Stimulated activated CD8-positive, alpha-beta memory T cell treated with anti-CD3 and anti-CD28 coated beads, Interleukin-2, amount 100 ng/mL, for 48 hours (primary cell): ENCODE measurements around the gene TMBIM6.
A peak's percentile ranks its signal among the peaks of the same experiment; 100 is the strongest.
"Not testable (repeated sequence)": the region's sequence is repeated elsewhere in the genome, so short reads cannot be mapped to it uniquely, and the experiment has no call there.

Experiments
- DNase-seq, 2 donors: peaks; one replicate each; pipeline ENCODE4 v3.0.0-alpha.2; 2020; ENCODE audit warnings: low read depth in 2 of 2

Gene TMBIM6

GRCh38 chr12:49776858-49777257 is 35.5 kb downstream of the TMBIM6 start:
- no peak for DNase-seq

GRCh38 chr12:49777341-49777740 is 36.0 kb downstream of the TMBIM6 start:
- no peak for DNase-seq

GRCh38 chr12:49777800-49778748 is 36.7 kb downstream of the TMBIM6 start:
- peak; percentile 53 to 70 for DNase-seq

GRCh38 chr12:49779581-49779980 is 38.2 kb downstream of the TMBIM6 start:
- DNase-seq, result no peak

DNA sequence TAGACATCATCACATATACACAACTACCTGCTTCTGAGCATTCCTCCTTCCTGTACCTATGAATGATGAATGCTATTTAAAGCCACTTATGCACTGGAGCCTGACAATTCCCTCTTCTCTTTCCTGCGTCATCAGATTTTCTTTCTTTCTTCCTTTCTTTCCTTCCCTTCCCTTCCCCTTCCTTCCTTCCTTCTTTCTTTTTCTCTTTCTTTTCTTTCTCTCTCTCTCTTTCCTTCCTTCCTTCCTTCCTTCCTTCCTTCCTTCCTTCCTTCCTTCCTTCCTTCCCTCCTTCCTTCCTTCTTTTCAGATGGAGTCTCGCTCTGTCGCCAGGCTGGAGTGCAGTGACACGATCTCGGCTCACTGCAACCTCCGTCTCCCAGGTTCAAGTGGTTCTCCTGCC is 39.6 kb downstream of the TMBIM6 start:
- DNase-seq, result not testable (repeated sequence)

DNA sequence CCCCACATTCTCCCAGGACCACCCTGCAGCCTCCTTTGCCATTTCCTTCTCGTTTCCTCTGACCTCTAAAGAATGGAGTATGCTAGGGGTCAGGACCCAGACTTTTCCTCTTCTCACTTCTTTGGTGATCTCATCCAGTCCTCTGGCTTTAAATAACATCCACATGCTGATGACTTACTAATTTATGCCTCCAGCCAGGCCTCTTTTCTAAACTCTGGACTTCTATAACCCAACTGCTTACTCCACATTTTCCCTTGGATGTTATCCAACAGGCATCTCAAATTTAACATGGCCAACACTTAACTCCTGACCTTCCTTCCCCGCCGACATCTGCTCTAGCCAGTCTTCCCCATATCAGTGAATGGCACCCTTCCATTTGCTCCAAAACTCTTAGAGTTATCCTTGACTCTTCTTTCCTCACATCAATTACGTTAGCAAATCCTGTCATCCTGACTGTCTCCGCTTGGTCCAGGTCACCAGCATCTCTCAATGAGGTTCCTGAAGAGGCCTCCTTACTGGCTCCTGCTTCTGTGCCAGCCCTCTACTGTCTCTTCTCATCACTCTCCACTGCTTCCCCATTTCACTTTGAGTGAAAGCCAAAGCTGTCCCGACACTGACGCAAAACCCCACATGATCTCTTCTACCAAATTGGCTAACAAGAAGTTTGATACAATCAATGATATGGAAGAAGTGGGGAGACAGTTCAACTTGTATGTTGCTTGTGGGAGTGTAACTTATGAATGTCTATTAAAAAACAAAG is 42.7 kb downstream of the TMBIM6 start:
- DNase-seq, result no peak

DNA sequence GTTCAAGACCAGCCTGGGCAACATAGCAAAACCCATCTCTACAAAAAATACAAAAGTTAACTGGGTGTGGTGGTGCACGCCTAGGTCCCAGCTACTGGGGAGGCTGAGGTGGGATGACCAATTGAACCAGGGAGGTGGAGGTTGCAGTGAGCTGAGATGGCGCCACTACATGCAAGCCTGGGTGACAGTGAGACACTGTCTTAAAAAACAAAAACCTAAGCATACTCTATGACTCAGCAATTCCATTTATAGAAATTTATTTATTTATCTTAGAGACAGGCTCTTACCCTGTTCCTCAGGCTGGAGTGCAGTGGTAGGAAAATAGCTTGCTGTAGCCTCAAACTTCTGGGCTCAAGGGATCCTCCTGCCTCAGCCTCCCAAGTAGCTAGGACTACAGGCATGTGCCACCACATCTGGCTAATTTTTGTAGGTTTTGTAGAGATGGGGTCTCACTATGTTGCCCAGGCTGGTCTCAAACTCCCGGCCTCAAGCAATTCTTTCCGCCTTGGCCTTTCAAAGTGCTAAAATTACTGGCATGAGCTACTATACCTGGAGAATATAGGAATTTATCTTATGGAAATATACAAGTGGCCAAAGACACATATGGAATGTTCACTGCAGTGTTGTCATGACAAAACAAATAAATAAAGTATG is 43.5 kb downstream of the TMBIM6 start:
- DNase-seq, result no peak

- DNase-seq, result no peak
These were observed 46.3 kb downstream of the TMBIM6 start for GRCh38 chr12:49787672-49788071.

DNA sequence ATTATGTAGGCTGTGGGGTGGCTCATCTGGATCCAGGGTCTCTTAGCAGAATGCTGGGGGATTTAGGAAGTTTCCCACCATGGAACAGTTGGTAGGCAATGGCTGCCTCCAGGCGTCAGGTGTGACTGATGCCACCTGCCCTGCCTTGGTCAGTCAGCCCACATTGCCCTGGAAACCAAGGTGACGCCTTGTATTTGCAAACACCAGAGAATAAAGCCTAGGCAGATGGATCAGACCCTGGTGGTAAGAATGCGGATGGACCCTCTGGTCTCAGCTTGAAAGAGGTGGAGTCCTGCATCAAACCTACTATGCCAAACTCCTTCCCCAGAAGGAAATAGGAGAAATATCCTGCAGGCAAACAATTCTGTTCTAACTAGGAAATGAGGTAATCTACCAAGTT is 48.6 kb downstream of the TMBIM6 start:
- DNase-seq, result no peak

GRCh38 chr12:49790741-49791555 is 49.6 kb downstream of the TMBIM6 start:
- DNase-seq, result no peak

GRCh38 chr12:49791700-49792099 is 50.3 kb downstream of the TMBIM6 start:
- no peak for DNase-seq

DNA sequence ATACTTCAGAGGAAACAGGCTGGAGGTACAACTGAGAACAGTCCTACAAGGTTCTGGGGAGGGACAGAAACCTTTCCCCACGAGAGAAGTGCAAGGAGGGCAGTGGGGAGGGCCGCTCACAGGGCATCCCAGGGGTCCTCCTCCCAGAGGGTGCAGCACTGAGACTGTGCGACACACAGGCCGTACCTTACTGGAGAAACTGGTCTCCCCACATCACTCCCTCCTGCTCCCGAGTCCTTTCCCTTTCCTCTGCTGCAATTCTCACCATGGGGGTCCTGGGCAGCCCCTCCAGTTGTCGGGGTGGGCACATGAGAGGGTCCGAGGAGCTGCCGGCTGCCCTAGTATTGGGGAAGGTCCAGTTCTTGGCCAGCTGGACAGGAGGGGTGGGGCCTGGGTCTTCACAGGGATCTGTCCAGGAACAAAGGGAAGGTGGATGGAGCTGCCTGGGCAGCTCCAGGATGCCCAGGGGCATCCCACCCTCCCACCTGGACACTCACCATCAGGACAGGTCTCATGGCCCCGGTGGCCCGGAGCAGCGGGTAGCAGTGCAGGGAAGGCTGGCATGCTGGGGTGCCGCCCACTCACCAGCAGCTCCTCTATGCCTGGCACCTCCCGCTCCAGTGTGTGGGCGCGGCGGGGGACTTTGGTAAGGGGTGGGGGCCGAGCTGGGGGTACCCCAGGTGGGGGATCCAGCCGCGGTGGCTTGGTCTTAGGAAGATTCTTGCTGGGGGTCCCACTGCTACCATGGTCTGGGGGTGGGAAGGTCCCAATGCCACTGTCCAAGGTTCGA is 51.0 kb downstream of the TMBIM6 start:
- DNase-seq, result no peak

GRCh38 chr12:49792976-49793580 is 51.7 kb downstream of the TMBIM6 start:
- no peak for DNase-seq

DNA sequence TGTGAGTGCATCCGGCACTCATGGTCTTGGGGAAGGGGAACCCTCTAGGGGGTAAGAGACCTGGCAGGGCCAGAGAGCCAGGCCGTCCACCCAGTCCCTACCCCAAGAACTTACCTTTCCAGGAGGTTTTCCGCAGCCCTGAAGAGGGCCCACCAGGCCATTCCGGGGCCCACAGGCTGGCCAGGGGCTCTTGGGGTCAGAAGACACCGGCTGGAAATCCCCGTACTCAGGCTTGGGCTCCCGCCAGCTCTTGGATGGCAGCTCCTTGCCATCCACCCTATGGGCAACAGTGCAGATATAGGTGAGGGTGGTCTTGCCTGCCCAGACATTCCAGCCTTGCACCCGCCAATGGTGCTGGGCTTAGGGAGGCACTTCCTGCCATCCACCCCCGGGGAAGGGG is 52.3 kb downstream of the TMBIM6 start:
- no peak for DNase-seq

DNA sequence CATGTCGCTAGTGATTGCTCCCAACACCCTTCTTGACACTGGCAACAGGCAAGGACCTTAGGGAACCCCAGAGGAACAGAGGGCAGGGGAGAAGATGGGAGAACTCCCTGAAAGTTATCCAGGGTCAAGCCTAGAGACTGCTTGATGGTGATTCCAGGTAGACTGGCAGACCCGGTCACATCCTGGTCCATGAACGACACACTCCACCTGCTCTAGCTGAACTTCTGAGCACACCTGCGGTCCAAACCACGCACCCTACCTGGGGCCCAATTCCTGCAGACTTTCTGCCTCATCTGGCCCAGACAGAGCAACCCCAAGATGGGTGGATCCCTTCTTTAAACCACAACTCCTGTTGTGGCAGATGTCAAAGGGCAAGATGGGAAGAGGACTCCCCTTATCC is 52.7 kb downstream of the TMBIM6 start:
- no peak for DNase-seq

- no peak for DNase-seq
These were observed 53.7 kb downstream of the TMBIM6 start for GRCh38 chr12:49794811-49795653.

DNA sequence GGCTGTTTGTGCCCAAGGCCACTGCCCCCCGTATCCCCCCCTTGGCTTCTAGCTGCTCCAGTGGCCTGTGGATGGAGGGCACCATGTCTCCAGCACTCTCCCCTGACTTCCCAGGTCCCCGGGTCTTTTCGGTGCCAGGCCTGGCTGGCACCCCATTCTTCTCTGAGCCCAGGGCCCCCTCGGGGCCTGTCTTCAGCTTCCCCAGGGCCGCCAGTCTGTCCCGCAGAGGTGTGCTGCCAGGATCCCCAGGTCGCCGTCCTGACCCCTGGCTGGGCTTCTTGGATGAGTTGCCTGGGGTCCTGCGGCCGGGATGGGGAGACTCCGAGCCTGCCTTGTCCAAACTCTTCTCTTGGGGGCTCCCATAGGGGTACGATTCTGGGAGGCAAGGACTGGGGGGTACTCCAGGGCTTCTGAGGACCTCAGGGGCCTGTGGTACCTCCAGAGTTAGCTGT is 54.3 kb downstream of the TMBIM6 start:
- no peak for DNase-seq

DNA sequence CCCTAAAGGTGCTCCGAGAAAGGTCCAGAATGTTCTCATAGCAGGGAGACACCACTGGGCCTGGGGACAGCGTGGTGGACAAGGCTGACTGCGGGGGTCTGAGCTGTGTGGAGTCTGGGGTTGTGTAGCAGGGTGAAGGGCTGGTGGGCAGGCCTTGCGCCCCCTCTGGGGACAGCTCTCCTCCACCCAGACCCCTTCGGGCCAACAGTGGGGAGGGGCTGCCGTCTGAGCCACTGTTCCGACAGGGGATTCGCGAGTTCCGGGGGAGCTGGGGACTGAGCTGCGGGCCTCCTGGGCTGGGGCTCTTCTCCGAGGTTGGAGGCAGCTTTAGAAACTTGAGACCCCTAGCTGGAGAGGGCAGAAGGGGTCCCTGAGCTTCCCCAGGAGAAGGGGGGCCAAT is 54.8 kb downstream of the TMBIM6 start:
- DNase-seq, result no peak
